Upper lobe of left lung (tissue), 4 donors: ENCODE results near the gene ZSCAN31.

Experiments
- CTCF ChIP-seq, 6 experiments: fragments of 450-650 bp in 4 of 6; fragments of 200-600 bp in 2 of 6; sonication (generic) in 2 of 6; IDR thresholded peaks; one replicate each; pipeline ENCODE4 v1.5.1; 2016 to 2019; ENCODE audit warnings: antibody characterized with exemption in 6 of 6
- EP300 ChIP-seq, 4 donors: sonication (generic); formaldehyde crosslinking; IDR thresholded peaks; one replicate each; pipeline ENCODE4 v1.5.1; 2017; ENCODE audit warnings: antibody characterized with exemption in 4 of 4, control low read depth in 2 of 4
- POLR2A ChIP-seq, 4 donors: fragments of 450-650 bp; IDR thresholded peaks; one replicate each; pipeline ENCODE4 v1.5.1; 2016 to 2017; ENCODE audit warnings: antibody characterized with exemption in 4 of 4, mild to moderate bottlenecking in 2 of 4
- POLR2AphosphoS5 ChIP-seq, 2 donors: sonication (generic); formaldehyde crosslinking; IDR thresholded peaks; one replicate each; pipeline ENCODE4 v1.5.1; 2017; ENCODE audit warnings: antibody characterized with exemption in 2 of 2

- TF ChIP-seq POLR2A (IDR thresholded peaks at IDR 0.05) (no peak), POLR2AphosphoS5 (IDR thresholded peaks at IDR 0.05) (no peak), CTCF (IDR thresholded peaks at IDR 0.05) (no peak), EP300 (IDR thresholded peaks at IDR 0.05) (no peak)
These were observed 32.4 kb downstream of the ZSCAN31 start for GRCh38 chr6:28303570-28303969.
